HG03565 (cell line): Measurements from ENCODE around the gene RNASE11.

ENCODE experiments used
- ATAC-seq: cut with Tn5 transposase; IDR thresholded peaks from one replicate; pipeline ENCODE4 v1.9.1; 2021; ENCODE audit warnings: mild to moderate bottlenecking, moderate library complexity; ENCODE audit not compliant: unreplicated experiment

RNASE11 gene

GRCh38 chr14:20546877-20547276, 40.9 kb downstream of the RNASE11 start:
- no peak for ATAC-seq

DNA sequence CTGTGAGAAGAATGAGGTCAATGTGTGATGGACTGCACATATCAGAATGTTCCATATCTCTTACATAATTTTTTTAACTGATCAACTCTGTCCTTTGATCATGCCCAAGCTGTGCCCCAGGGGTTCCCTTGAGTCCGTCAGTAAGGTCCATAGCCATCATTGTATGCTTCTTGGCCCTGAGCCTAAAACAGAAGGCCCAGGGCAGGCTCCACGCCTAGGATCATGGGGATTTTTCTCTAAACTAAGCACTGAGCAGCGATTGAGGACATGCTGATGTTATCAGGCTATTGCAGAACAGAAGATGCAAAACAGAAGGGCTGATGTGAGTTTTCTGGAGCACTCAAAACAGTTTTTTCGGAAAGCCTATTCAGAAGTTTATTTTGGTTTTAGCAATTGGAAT, 47.9 kb downstream of the RNASE11 start:
- ATAC-seq: no peak
